ENCODE results near the gene GUK1. TPM values are rescaled to one million over a fixed set of nuclear protein-coding genes. Genes with fewer than 3 reads are reported as not detected.

Gene GUK1
- total RNA-seq, 1 donor from 2014 or later, result 150 TPM

- intact Hi-C loops (cut with micrococcal nuclease), result no loop called here
- TF ChIP-seq, protein P1, sequence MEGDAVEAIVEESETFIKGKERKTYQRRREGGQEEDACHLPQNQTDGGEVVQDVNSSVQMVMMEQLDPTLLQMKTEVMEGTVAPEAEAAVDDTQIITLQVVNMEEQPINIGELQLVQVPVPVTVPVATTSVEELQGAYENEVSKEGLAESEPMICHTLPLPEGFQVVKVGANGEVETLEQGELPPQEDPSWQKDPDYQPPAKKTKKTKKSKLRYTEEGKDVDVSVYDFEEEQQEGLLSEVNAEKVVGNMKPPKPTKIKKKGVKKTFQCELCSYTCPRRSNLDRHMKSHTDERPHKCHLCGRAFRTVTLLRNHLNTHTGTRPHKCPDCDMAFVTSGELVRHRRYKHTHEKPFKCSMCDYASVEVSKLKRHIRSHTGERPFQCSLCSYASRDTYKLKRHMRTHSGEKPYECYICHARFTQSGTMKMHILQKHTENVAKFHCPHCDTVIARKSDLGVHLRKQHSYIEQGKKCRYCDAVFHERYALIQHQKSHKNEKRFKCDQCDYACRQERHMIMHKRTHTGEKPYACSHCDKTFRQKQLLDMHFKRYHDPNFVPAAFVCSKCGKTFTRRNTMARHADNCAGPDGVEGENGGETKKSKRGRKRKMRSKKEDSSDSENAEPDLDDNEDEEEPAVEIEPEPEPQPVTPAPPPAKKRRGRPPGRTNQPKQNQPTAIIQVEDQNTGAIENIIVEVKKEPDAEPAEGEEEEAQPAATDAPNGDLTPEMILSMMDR (IDR thresholded peaks at IDR 0.05; ENCODE audit: borderline replicate concordance), result no peak
- no peaks in the 10 kb centered on the region for H3K9me3 ChIP-seq (replicated peaks)
- no peak overlapping the region for H3K4me3 ChIP-seq
- no peak overlapping the region for H3K27ac ChIP-seq (replicated peaks)
- no peak for DNase-seq
- H3K4me1 ChIP-seq, result no peaks in the 10 kb centered on the region
- H3K27me3 ChIP-seq (ENCODE audit: low read depth), result no peaks in the 10 kb centered on the region
- H3K36me3 ChIP-seq, result no peaks in the 10 kb centered on the region
Observed at GRCh38 chr1:228122921-228123441, 17.1 kb upstream of the GUK1 start.

DNA sequence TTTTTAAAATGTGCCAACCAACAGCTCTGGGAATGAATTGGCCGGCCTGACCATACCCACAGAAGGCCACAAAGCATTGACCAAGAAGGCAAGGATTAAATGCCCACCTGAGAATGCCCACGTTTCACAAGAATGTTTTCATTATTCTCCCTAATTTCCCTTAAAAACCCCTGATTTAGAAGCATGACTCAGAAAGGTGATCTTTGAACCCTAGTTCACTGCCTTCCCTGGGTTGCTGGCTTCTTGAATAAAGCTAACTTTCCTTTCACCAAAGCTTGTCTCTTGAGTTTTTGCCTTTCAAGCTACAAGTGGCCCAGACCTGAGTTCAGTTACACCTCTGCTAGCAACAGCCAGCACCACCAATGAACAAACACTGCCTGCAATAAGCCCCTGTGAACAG lies 16.6 kb upstream of the GUK1 start:
- no peak for DNase-seq
- intact Hi-C loops (cut with micrococcal nuclease), result no loop called here
- Histone ChIP-seq H3K9me3 (replicated peaks) (no peaks in the 10 kb centered on the region), H3K36me3 (no peaks in the 10 kb centered on the region), H3K27ac (replicated peaks) (no peak overlapping the region), H3K4me3 (no peak overlapping the region), H3K27me3 (ENCODE audit: low read depth) (no peaks in the 10 kb centered on the region), H3K4me1 (no peaks in the 10 kb centered on the region)
- TF ChIP-seq, protein P1 (IDR thresholded peaks at IDR 0.05; ENCODE audit: borderline replicate concordance), result no peak

DNA sequence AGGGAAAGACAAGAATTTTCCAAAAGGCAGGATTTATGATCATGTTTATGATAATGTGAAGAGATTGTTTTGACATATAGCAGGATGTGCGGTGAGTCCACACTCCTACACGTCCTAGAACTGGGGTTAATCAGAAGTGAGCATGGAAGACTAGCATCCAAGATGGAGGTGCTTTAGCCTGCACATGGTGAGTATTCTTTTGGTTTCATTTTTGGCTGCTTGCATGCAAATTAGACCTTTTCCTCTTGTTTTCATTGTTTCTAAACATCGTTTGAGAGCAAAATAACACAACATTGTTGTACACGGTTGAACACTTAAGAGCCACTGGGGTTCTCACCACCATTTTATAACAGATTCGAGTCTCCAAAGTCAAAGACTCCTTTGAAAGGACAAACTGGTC lies 14.9 kb upstream of the GUK1 start:
- H3K4me3 ChIP-seq, result no peak overlapping the region
- H3K4me1 ChIP-seq, result no peaks in the 10 kb centered on the region
- intact Hi-C loops (cut with micrococcal nuclease), result no loop called here
- TF ChIP-seq, protein P1 (IDR thresholded peaks at IDR 0.05; ENCODE audit: borderline replicate concordance), result no peak
- H3K9me3 ChIP-seq (replicated peaks), result no peaks in the 10 kb centered on the region
- no peak overlapping the region for H3K27ac ChIP-seq (replicated peaks)
- H3K27me3 ChIP-seq (ENCODE audit: low read depth), result peaks cover 4% of the 10 kb centered on the region
- H3K36me3 ChIP-seq, result no peaks in the 10 kb centered on the region
- no peak for DNase-seq

DNA sequence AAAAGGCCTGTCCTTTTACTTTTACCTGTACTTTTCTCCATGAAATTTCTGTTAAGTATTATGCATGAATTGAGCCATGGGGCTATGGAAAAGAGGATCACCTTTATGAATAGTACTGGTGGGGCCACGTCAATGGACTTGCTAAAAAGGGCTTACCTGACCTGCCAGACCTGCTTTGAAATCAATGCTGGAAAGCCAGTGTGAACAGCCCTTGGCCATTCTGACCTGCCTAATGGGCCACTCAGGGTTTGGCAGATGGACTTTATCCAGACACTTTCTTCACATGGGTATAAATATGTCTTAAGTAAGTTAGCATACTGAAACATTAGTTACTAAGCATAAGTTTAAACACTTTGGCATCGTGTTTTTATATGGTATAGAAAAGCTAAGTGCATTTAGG lies 8.3 kb upstream of the GUK1 start:
- H3K4me3 ChIP-seq, result no peak overlapping the region
- H3K9me3 ChIP-seq (replicated peaks), result no peaks in the 10 kb centered on the region
- H3K27me3 ChIP-seq (ENCODE audit: low read depth), result peaks cover 7% of the 10 kb centered on the region
- intact Hi-C loops (cut with micrococcal nuclease), result no loop called here
- peaks cover 7% of the 10 kb centered on the region for H3K4me1 ChIP-seq
- H3K27ac ChIP-seq (replicated peaks), result no peak overlapping the region
- TF ChIP-seq, protein P1 (IDR thresholded peaks at IDR 0.05; ENCODE audit: borderline replicate concordance), result no peak
- H3K36me3 ChIP-seq, result no peaks in the 10 kb centered on the region
- DNase-seq, result no peak

DNA sequence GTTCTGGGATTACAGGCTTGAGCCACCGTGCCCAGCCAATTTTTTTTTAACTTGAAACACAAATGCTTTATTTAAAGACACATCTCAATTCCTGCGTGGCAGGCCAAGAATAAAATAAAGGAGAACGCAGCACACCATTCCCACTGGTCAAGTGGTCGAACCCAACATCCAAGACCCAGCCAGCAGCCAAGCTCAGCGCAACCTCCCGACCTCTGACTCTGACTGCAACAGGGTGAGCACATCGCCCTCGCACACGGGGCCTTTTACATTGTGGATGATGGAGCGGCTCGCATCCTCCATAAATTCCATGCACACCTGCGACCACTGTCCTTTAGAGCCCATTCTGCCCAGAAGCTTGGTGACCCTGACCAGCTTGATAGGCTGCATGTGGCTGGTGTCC lies 5.5 kb upstream of the GUK1 start:
- Histone ChIP-seq H3K36me3 (no peaks in the 10 kb centered on the region), H3K4me1 (peaks cover 12% of the 10 kb centered on the region), H3K27ac (replicated peaks) (no peak overlapping the region), H3K4me3 (no peak overlapping the region), H3K27me3 (ENCODE audit: low read depth) (peaks cover 7% of the 10 kb centered on the region), H3K9me3 (replicated peaks) (no peaks in the 10 kb centered on the region)
- DNase-seq, result no peak
- TF ChIP-seq, protein P1 (IDR thresholded peaks at IDR 0.05; ENCODE audit: borderline replicate concordance), result no peak
- intact Hi-C loops (cut with micrococcal nuclease), result no loop called here
